HEK293 (cell line): ENCODE results near the gene TIE1.

ENCODE experiments used
- CTCF ChIP-seq: fragments of 450-650 bp; formaldehyde crosslinking; IDR thresholded peaks from 2 replicates; pipeline ENCODE4 v1.5.1; 2016; ENCODE audit warnings: missing biosample characterization, missing genetic modification characterization
- MEIS1 ChIP-seq: sonication (generic); formaldehyde crosslinking; IDR thresholded peaks from 2 replicates; pipeline ENCODE4 v1.8.1; 2022; ENCODE audit warnings: missing genetic modification reagents, mild to moderate bottlenecking, borderline replicate concordance
- MZF1 ChIP-seq: fragments of 450-650 bp; formaldehyde crosslinking; IDR thresholded peaks from 2 replicates; pipeline ENCODE4 v1.5.1; 2017; ENCODE audit warnings: missing biosample characterization, missing genetic modification characterization, borderline replicate concordance
- RBAK ChIP-seq: fragments of 450-650 bp; formaldehyde crosslinking; IDR thresholded peaks from 2 replicates; pipeline ENCODE4 v1.5.1; 2016; ENCODE audit warnings: missing biosample characterization, missing genetic modification characterization
- TCF7L2 ChIP-seq: IDR thresholded peaks from 2 replicates; pipeline ENCODE4 v1.6.1; 2011; ENCODE audit warnings: low read depth, mild to moderate bottlenecking, inconsistent platforms, low read length, moderate library complexity, borderline replicate concordance
- ZNF133 ChIP-seq: fragments of 450-650 bp; formaldehyde crosslinking; IDR thresholded peaks from 2 replicates; pipeline ENCODE4 v1.5.1; 2016; ENCODE audit warnings: missing biosample characterization, missing genetic modification characterization
- ZNF19 ChIP-seq: fragments of 450-650 bp; formaldehyde crosslinking; IDR thresholded peaks from 2 replicates; pipeline ENCODE4; 2016; ENCODE audit warnings: missing biosample characterization, missing genetic modification characterization, low read depth
- ZNF211 ChIP-seq: fragments of 450-650 bp; formaldehyde crosslinking; IDR thresholded peaks from 2 replicates; pipeline ENCODE4 v1.5.1; 2016; ENCODE audit warnings: low read depth, missing biosample characterization, missing genetic modification characterization
- ZNF624 ChIP-seq: fragments of 450-650 bp; formaldehyde crosslinking; IDR thresholded peaks from 2 replicates; pipeline ENCODE4 v1.5.1; 2017; ENCODE audit warnings: missing biosample characterization, missing genetic modification characterization
- ZNF704 ChIP-seq: fragments of 450-650 bp; formaldehyde crosslinking; IDR thresholded peaks from 2 replicates; pipeline ENCODE4 v1.5.1; 2016; ENCODE audit warnings: missing biosample characterization, missing genetic modification characterization
- ZNF768 ChIP-seq: fragments of 450-650 bp; formaldehyde crosslinking; IDR thresholded peaks from 2 replicates; pipeline ENCODE4 v1.5.1; 2018; ENCODE audit warnings: missing biosample characterization, mild to moderate bottlenecking, missing genetic modification characterization
- ZNF830 ChIP-seq: fragments of 450-650 bp; IDR thresholded peaks from 2 replicates; pipeline ENCODE4 v1.5.0; 2018; ENCODE audit warnings: missing biosample characterization, missing genetic modification characterization, low read depth, mild to moderate bottlenecking, moderate library complexity
- ZNF843 ChIP-seq: fragments of 450-650 bp; formaldehyde crosslinking; IDR thresholded peaks from 2 replicates; pipeline ENCODE4 v1.5.1; 2016; ENCODE audit warnings: missing biosample characterization, missing genetic modification characterization
- TF ChIP-seq, protein P1 (sequence below): fragments of 450-650 bp; formaldehyde crosslinking; IDR thresholded peaks from 2 replicates; pipeline ENCODE4 v1.5.1; 2016; ENCODE audit warnings: missing biosample characterization, missing genetic modification characterization, borderline replicate concordance

DNA sequence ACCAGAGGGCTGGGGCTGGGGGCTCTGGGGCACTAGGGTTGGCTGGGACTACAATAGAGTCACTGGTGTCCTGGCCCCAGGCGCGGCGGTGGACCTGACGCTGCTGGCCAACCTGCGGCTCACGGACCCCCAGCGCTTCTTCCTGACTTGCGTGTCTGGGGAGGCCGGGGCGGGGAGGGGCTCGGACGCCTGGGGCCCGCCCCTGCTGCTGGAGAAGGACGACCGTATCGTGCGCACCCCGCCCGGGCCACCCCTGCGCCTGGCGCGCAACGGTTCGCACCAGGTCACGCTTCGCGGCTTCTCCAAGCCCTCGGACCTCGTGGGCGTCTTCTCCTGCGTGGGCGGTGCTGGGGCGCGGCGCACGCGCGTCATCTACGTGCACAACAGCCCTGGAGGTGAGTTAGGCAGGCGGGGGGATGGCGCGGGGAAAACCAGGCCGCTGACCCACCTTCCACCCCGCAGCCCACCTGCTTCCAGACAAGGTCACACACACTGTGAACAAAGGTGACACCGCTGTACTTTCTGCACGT lies 4.1 kb downstream of the TIE1 start:
- no peak for TF ChIP-seq ZNF624
- no peak for TF ChIP-seq TCF7L2
- no peak for TF ChIP-seq ZNF830
- TF ChIP-seq CTCF, result no peak
- TF ChIP-seq, protein P1, sequence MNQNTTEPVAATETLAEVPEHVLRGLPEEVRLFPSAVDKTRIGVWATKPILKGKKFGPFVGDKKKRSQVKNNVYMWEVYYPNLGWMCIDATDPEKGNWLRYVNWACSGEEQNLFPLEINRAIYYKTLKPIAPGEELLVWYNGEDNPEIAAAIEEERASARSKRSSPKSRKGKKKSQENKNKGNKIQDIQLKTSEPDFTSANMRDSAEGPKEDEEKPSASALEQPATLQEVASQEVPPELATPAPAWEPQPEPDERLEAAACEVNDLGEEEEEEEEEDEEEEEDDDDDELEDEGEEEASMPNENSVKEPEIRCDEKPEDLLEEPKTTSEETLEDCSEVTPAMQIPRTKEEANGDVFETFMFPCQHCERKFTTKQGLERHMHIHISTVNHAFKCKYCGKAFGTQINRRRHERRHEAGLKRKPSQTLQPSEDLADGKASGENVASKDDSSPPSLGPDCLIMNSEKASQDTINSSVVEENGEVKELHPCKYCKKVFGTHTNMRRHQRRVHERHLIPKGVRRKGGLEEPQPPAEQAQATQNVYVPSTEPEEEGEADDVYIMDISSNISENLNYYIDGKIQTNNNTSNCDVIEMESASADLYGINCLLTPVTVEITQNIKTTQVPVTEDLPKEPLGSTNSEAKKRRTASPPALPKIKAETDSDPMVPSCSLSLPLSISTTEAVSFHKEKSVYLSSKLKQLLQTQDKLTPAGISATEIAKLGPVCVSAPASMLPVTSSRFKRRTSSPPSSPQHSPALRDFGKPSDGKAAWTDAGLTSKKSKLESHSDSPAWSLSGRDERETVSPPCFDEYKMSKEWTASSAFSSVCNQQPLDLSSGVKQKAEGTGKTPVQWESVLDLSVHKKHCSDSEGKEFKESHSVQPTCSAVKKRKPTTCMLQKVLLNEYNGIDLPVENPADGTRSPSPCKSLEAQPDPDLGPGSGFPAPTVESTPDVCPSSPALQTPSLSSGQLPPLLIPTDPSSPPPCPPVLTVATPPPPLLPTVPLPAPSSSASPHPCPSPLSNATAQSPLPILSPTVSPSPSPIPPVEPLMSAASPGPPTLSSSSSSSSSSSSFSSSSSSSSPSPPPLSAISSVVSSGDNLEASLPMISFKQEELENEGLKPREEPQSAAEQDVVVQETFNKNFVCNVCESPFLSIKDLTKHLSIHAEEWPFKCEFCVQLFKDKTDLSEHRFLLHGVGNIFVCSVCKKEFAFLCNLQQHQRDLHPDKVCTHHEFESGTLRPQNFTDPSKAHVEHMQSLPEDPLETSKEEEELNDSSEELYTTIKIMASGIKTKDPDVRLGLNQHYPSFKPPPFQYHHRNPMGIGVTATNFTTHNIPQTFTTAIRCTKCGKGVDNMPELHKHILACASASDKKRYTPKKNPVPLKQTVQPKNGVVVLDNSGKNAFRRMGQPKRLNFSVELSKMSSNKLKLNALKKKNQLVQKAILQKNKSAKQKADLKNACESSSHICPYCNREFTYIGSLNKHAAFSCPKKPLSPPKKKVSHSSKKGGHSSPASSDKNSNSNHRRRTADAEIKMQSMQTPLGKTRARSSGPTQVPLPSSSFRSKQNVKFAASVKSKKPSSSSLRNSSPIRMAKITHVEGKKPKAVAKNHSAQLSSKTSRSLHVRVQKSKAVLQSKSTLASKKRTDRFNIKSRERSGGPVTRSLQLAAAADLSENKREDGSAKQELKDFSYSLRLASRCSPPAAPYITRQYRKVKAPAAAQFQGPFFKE, result no peak
- TF ChIP-seq RBAK (tag by site-specific recombination), result no peak
- no peak for TF ChIP-seq MZF1 (tag by site-specific recombination)
- TF ChIP-seq ZNF133 (tag by site-specific recombination), result no peak
- no peak for TF ChIP-seq ZNF768
- TF ChIP-seq ZNF211, result no peak
- TF ChIP-seq ZNF704, result no peak
- TF ChIP-seq ZNF843 (tag by site-specific recombination), result no peak
- no peak for TF ChIP-seq ZNF19 (tag by site-specific recombination)
- TF ChIP-seq MEIS1 (CRISPR knock-in tag), result no peak
